Measurements from ENCODE around the gene MARK4.

GRCh38 chr19:45216667-45217066 is 34.4 kb upstream of the MARK4 start:
- no peak for TF ChIP-seq POLR2A (IDR thresholded peaks at IDR 0.05)
- TF ChIP-seq CTCF (IDR thresholded peaks at IDR 0.05) = no peak

Measured in adrenal gland (tissue), 5 donors.